Ovary (tissue), 9 donors: ENCODE measurements around the gene CTDSPL. TPM values are rescaled to one million over a fixed set of nuclear protein-coding genes. Genes with fewer than 3 reads are reported as not detected.

Experiments used
- DNase-seq, 5 donors: peaks; one replicate each; pipeline ENCODE4 v3.0.0-alpha.2; 2019 to 2020
- H3K27ac ChIP-seq, 2 donors: fragments of 200-600 bp; one replicate each; pipeline versions ENCODE4 v1.5.1 to v1.8.0; 2019 to 2022
- H3K27me3 ChIP-seq: fragments of 200-600 bp; one replicate; pipeline ENCODE4 v1.8.0; 2022
- H3K36me3 ChIP-seq: fragments of 200-600 bp; sonication (generic); one replicate; pipeline ENCODE4 v1.5.1; 2019
- H3K4me1 ChIP-seq: one replicate; pipeline ENCODE4 v1.8.1; 2013; ENCODE audit warnings: mild to moderate bottlenecking, moderate library complexity; ENCODE audit not compliant: insufficient read depth
- H3K4me3 ChIP-seq: fragments of 200-600 bp; sonication (generic); one replicate; pipeline ENCODE4 v1.5.1; 2017
- H3K9me3 ChIP-seq, 2 donors: fragments of 200-600 bp in 1 of 2; sonication (generic) in 1 of 2; one replicate each; pipeline versions ENCODE4 v1.5.1 to v1.8.1; 2013 to 2019; ENCODE audit warnings: mild to moderate bottlenecking in 1 of 2, moderate library complexity in 1 of 2
- CTCF ChIP-seq, 3 donors: fragments of 450-650 bp in 2 of 3; fragments of 200-600 bp in 1 of 3; IDR thresholded peaks; one replicate each; pipeline versions ENCODE4 v1.5.1 to v1.8.0; 2016 to 2022; ENCODE audit warnings: antibody characterized with exemption in 3 of 3, mild to moderate bottlenecking in 1 of 3
- EP300 ChIP-seq: sonication (generic); formaldehyde crosslinking; IDR thresholded peaks from one replicate; pipeline ENCODE4 v1.6.1; 2017; ENCODE audit warnings: antibody characterized with exemption
- POLR2A ChIP-seq: fragments of 450-650 bp; IDR thresholded peaks from one replicate; pipeline ENCODE4 v1.6.1; 2017; ENCODE audit warnings: antibody characterized with exemption, mild to moderate bottlenecking, moderate library complexity
- WGBS, 3 donors: extraction: QIAGEN DNeasy Blood & Tissue Kit in 1 of 3; methylation state at CpG; one replicate each; pipeline versions ENCODE4 v1.1.5 to v1.1.7; 2013 to 2017; 5-methylcytosine and 5-hydroxymethylcytosine counted together
- intact Hi-C, 4 donors: fragments of 100-400 bp; cut with DNase I; formaldehyde crosslinking; loops; one replicate each; pipeline versions ENCODE4 v1.11.0 to v1.15.1; 2022 to 2023
- polyA plus RNA-seq, 2 donors: library from polyadenylated mRNA; stranded (reverse); fragments of 200-250 nt in 1 of 2; fragments of 350-450 nt in 1 of 2; fragmentation: Illumina TruSeq in 1 of 2; extraction: RNeasy Lipid Tissue Mini Kit (QIAGEN cat#74804) in 1 of 2; gene quantifications; one replicate each; pipeline ENCODE4 v1.2.3, GENCODE V29; 2013 to 2014
- total RNA-seq, 7 donors: library from RNA; depleted of rRNA in 2 of 7; stranded (reverse); fragments of >200 nt in 2 of 7; fragmentation: NEBNext Ultra II Directional in 3 of 7; extraction: Animal tissue kit (Norgen Biotek cat#: 25700) in 3 of 7; gene quantifications; one replicate each; pipeline versions ENCODE4 v1.1.0 to v1.2.4, GENCODE V29; 2016 to 2023
- donor health status: DM: no; HTN: no; CAD: no; lungs with moderate emphysema.
- donor health status: DM: no; HTN: no; CAD: no.
- donor health status: Bipolar disorder and iron deficiency.
- donor health status: DM: yes; HTN: yes; CAD: no.
- donor health status: DM: no; HTN: no; CAD: no.
- donor health status: DM: yes; HTN: yes; CAD: no.

Gene CTDSPL
- total and polyA plus RNA-seq, 9 donors, result 14.8 to 41.1 (median 34.2) TPM

DNA sequence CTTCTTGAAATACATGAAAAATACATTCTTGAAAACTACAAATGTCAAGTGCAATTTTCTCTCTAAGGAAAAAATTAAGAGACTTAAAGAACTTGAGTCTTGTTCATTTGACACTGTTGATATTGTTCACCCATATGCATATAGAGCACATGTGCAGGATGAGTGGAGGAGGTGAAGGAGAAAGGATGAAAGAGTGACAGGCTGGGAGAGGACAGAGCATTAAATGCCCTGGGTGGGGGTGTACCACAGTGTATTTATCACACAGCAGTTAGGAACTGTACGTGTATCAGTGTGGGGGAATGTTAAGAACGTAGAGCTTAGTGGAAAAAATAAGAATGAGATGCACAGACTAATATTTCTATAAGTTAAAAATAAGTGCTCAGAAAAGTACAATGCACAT, 45.7 kb downstream of the CTDSPL start:
- Histone ChIP-seq H3K9me3 (no peaks in the 10 kb centered on the region), H3K4me3 (no peak overlapping the region), H3K4me1 (peaks cover 24% of the 10 kb centered on the region), H3K27me3 (no peaks in the 10 kb centered on the region), H3K36me3 (no peaks in the 10 kb centered on the region), H3K27ac (peak overlapping the region in 1 of 2 donors; percentile 6)
- 41 to 61% (median 61%) methylated on average over 2 of the region's 2 CpGs for WGBS, 3 donors
- DNase-seq, result no peak
- TF ChIP-seq POLR2A (no peak), EP300 (no peak), CTCF (IDR thresholded peaks at IDR 0.05) (no peak)
- intact Hi-C loops, result no loop called here

- Histone ChIP-seq H3K4me3 (no peak overlapping the region), H3K36me3 (no peaks in the 10 kb centered on the region), H3K27ac (no peak overlapping the region), H3K9me3 (no peaks in the 10 kb centered on the region), H3K27me3 (no peaks in the 10 kb centered on the region), H3K4me1 (peaks cover 28% of the 10 kb centered on the region)
- TF ChIP-seq CTCF (IDR thresholded peaks at IDR 0.05) (no peak), POLR2A (no peak), EP300 (no peak)
- intact Hi-C loops, result no loop called here
- DNase-seq, result no peak
- 56 to 62% (median 58%) methylated on average over 6 of the region's 6 CpGs for WGBS, 3 donors
Measured at GRCh38 chr3:37907906-37908305, 46.2 kb downstream of the CTDSPL start.

DNA sequence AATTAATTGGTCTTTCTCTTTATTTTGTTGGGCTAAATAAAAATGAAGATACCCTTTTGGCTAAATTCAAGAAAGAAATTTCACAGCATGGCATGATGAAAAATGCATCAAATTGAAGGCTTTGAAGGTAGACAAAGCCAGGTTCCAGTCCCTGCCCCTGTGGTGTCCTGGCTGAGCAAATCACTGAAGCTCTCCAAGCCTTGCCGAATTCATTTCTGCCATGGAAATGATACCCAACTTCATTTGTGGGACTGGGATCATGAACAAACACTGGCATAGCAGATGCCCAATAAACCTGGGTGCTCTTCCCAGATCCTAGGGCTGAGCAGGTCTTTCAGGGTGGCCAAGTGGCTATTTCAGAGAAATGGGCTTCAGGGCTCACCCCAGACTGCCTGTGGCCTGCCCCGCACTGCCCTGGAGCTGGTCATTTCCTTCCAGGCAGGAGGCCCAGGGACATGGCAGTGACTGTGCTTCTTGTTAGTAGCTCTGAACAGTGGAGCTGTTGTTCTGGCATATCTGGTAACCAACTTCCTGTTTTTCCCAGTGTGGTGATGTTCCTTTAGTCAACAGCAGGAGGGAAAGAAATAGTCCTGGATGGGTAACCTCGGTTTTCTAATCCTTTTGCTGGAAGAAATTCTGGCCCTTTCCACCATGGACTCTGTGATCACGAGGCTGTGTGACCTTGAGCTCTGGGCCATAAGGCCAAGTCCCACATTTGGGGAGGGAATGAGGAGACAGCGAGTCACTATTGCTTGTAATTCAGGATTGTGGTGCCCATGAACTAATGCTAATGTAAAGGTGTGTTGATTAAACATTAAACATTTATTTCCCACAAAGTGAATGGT, 47.6 kb downstream of the CTDSPL start:
- no peak for DNase-seq
- H3K4me3 ChIP-seq, result no peak overlapping the region
- H3K27me3 ChIP-seq, result no peaks in the 10 kb centered on the region
- WGBS, 3 donors, result 75 to 82% (median 77%) methylated on average over 5 of the region's 5 CpGs
- H3K27ac ChIP-seq, result no peak overlapping the region
- no peaks in the 10 kb centered on the region for H3K36me3 ChIP-seq
- no peaks in the 10 kb centered on the region for H3K9me3 ChIP-seq
- TF ChIP-seq CTCF (IDR thresholded peaks at IDR 0.05) (no peak), EP300 (no peak)
- peaks cover 29% of the 10 kb centered on the region for H3K4me1 ChIP-seq
- intact Hi-C loops, result no loop called here

- TF ChIP-seq EP300, result no peak
- TF ChIP-seq CTCF (IDR thresholded peaks at IDR 0.05), result no peak
- TF ChIP-seq POLR2A, result no peak
- H3K27ac ChIP-seq, result no peak overlapping the region
- H3K9me3 ChIP-seq, result no peaks in the 10 kb centered on the region
- DNase-seq, result no peak
- peaks cover 25% of the 10 kb centered on the region for H3K4me1 ChIP-seq
- H3K36me3 ChIP-seq, result no peaks in the 10 kb centered on the region
- intact Hi-C loops, result no loop called here
- no peak overlapping the region for H3K4me3 ChIP-seq
- 82 to 92% (median 90%) methylated on average over 4 of the region's 4 CpGs for WGBS, 3 donors
- H3K27me3 ChIP-seq, result no peaks in the 10 kb centered on the region
Measured at GRCh38 chr3:37910671-37911400, 49.2 kb downstream of the CTDSPL start.
